ENCODE results near the gene U2AF2. TPM values are rescaled to one million over a fixed set of nuclear protein-coding genes. Genes with fewer than 3 reads are reported as not detected.
A peak's percentile ranks its signal among the peaks of the same experiment; 100 is the strongest.

U2AF2 gene
- total RNA-seq, 1 experiment from 2014 or later: 321 TPM

GRCh38 chr19:55688422-55689218 lies 33.8 kb downstream of the U2AF2 start:
- Histone ChIP-seq H4K8ac (replicated peaks; ENCODE audit: insufficient read length, low read depth, low read length) (no peak overlapping the region), H3K14ac (ENCODE audit: insufficient read depth, low read length) (no peak overlapping the region), H3T11ph (ENCODE audit: low read length) (no peak overlapping the region), H3K23me2 (ENCODE audit: insufficient read length, low read depth, low read length, poor library complexity, severe bottlenecking) (no peaks in the 10 kb centered on the region), H2AK5ac (ENCODE audit: insufficient read length, low read length) (no peak overlapping the region), H2BK15ac (ENCODE audit: low read depth, low read length) (no peak overlapping the region), H3K4me2 (ENCODE audit: insufficient read depth, insufficient read length, low read length) (no peak overlapping the region), H2BK120ac (ENCODE audit: low read depth, low read length, poor library complexity, severe bottlenecking) (no peak overlapping the region), H3K9me3 (ENCODE audit: control insufficient read depth, low read depth, low read length) (no peaks in the 10 kb centered on the region), H3K4ac (ENCODE audit: low read depth, low read length) (no peak overlapping the region), H3K27me3 (ENCODE audit: insufficient read depth, low read length) (no peaks in the 10 kb centered on the region), H3K4me1 (ENCODE audit: insufficient read depth, low read length) (no peaks in the 10 kb centered on the region), H4K20me1 (ENCODE audit: control insufficient read depth, insufficient read depth, insufficient read length) (no peaks in the 10 kb centered on the region), H3K79me1 (ENCODE audit: insufficient read depth, low read depth, low read length, poor library complexity, severe bottlenecking) (no peaks in the 10 kb centered on the region), H3K79me2 (ENCODE audit: insufficient read depth, low read length) (no peaks in the 10 kb centered on the region), H3K27ac (ENCODE audit: insufficient read length, low read depth, low read length) (no peak overlapping the region), H3K56ac (ENCODE audit: insufficient read length, low read depth, low read length) (no peak overlapping the region), H2BK20ac (ENCODE audit: low read depth, low read length, poor library complexity, severe bottlenecking) (no peak overlapping the region), H3K9ac (ENCODE audit: extremely low read depth, insufficient read length, low read length) (no peak overlapping the region), H3K18ac (ENCODE audit: insufficient read length, low read depth, low read length) (no peak overlapping the region), H2AFZ (ENCODE audit: low read length) (no peak overlapping the region), H2BK12ac (ENCODE audit: insufficient read length, low read depth, low read length) (no peak overlapping the region), H3K23ac (ENCODE audit: insufficient read length, low read depth, low read length) (no peak overlapping the region), H4K5ac (ENCODE audit: insufficient read length, low read depth, low read length) (no peak overlapping the region), H4K91ac (ENCODE audit: insufficient read length, low read depth, low read length) (no peak overlapping the region), H2BK5ac (ENCODE audit: insufficient read length, low read length) (no peak overlapping the region)
- peaks cover 28 to 62% (median 51%) of the 10 kb centered on the region in 3 experiments for H3K36me3 Mint-ChIP-seq (ENCODE audit: insufficient read depth in 1 of 3, low read depth in 3 of 3)
- no peaks in the 10 kb centered on the region for H3K4me1 Mint-ChIP-seq
- H3K27me3 Mint-ChIP-seq (ENCODE audit: low read depth): no peaks in the 10 kb centered on the region
- H3K4me3 Mint-ChIP-seq: no peak overlapping the region; a peak in 1 of 5 replicates
- H3K27ac Mint-ChIP-seq: peak overlapping the region in 1 of 3 experiments; percentile 97; a peak in 1 of 7 replicates
- no CpG with 5 or more reads among the region's 27 CpGs for WGBS (ENCODE audit: extremely low coverage, insufficient read length, low lambda C conversion rate)
- DNase-seq: no peak
- no peaks in the 10 kb centered on the region; a peak in 1 of 5 replicates for H3K9me3 Mint-ChIP-seq
- no peak for TF ChIP-seq CTCF (conservative IDR thresholded peaks at IDR 0.05)
